GM21515 (cell line): ENCODE results near the gene PAPLN.

Experiments
- ATAC-seq: cut with Tn5 transposase; IDR thresholded peaks from one replicate; pipeline ENCODE4 v1.9.1; 2021; ENCODE audit not compliant: unreplicated experiment

PAPLN gene

DNA sequence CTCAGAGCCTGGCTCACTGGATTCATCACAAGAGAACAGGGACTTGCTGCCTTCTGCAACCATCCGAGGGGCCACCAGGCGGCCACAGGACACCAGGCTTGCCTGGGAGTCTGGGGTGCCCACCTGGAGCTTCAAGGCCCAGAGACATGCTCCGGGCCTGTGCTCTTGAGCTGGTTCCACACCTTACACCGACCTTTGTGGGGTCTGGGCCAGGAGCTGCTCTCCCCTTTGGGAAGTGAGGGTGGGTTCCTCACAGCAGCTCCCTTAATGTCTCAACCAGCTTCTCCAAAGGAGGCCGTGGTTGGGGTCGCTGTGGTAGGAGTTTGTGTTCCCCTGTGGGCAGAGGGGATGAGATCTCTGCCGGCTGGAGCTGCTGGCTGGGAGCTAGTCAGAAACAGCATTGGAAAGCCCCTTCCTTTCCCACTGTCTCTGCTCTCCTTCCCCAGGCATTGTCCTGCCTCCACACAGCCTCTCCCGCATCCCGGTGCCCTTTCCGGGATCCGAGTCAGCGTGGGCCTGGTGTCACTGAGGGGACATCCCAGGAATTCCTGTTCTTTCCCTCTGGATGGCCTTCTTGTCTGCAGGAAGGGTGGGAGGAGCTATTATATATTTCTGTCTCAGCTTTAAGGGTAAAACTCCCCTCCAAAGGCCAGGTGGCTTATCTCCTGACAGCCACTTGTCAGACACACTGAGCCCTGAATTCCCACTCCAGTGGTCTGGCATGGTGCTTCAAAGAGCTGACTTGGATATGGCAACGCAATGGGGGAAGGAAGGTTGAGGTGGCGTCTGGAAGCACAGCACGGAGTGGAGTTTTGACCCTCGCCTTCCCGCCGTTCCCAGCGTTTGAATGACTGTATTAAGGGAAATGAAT, 5.1 kb upstream of the PAPLN start:
- ATAC-seq, result no peak

DNA sequence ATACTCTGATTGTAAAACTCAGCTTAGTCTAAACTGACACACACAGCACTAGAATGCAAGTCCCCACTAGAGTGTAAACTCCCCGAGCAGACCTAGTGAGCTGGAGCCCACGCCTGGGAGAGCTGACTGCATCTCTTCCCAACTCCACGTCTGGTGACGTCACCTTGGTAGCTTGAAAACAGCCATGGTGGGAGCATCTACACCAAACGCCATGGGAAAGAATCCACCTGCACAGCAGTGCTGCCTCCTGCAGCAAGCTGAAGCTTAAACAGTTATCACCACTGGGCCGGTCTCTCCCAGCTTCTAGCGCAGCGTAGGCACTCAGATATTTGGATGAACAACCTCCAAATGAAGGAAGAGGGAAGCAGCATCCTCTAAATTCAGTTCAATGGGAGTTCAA, 4.3 kb upstream of the PAPLN start:
- no peak for ATAC-seq

DNA sequence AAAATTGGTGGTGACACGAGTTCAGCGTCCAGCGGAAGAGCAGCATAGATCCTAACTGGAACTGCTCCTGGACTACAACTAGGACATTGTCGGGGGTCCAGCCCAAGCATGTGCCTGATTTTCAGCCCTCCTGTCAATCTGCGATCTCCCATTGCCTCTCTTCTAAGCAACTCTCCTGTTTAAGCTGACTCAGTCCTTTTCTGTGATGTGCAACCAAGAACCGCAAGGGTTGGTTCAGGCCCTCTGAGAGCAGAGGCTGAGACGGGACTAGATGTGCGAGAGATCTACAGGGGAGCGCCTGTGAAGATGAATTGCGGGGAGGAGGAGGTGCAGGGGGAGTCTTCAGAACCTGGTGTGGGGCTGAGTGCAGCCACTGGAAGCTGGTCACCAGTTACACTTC, 3.7 kb upstream of the PAPLN start:
- ATAC-seq, result no peak

DNA sequence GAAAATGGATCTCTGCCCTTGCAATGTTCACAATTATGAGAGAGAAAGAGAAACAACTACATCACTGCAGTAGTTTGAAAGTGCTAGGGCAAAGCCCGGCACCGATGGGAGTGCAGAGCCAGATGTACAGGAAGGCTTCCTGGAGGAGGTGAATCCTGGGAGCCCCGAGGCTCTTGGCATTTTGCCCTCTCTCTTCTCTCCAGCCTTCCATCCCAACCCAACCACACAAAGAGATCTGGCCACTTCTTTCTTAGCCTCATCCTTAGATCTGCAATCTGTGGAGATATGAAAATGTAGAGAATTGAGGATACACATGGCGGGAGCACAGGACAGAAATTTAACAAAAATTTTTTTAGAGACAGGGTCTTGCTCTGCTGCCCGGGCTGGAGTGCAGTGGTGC, 3.3 kb upstream of the PAPLN start:
- ATAC-seq, result no peak

DNA sequence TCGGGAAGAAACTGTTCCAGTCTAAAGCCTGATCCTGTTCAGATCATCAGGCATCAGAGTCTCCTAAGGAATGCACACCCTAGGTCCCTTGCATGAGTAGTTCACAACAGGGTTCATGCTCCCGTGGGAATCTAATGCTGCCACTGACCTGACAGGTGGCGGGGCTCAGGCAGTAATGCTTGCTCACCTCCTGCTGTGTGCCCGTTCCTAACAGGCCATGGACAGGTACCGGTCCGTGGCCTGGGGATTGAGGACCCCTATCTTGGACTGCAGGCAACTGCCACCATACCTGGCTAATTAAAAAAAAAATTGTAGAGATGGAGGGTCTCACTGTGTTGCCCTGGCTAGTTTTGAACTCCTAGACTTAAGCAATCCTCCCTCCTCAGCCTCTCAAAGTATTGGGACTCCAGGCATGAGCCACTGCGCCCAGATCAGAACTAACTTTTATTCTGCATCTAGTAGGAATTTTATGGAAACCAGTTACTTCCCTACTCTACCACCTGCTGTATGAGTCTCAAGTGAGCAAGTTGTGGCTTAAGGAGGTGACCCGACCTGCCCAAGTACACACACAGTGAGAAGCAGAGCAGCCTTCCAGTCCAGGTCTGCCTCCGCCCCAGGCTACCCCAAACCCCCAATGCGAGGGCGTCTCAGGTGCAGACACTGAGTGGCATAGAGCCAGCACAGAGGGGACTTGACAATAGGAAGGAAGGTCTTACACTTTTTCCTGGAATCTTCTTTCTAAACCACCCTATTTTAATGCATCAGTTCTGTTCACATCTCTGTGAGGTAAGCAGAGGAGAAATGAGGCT, 2.5 kb upstream of the PAPLN start:
- no peak for ATAC-seq

DNA sequence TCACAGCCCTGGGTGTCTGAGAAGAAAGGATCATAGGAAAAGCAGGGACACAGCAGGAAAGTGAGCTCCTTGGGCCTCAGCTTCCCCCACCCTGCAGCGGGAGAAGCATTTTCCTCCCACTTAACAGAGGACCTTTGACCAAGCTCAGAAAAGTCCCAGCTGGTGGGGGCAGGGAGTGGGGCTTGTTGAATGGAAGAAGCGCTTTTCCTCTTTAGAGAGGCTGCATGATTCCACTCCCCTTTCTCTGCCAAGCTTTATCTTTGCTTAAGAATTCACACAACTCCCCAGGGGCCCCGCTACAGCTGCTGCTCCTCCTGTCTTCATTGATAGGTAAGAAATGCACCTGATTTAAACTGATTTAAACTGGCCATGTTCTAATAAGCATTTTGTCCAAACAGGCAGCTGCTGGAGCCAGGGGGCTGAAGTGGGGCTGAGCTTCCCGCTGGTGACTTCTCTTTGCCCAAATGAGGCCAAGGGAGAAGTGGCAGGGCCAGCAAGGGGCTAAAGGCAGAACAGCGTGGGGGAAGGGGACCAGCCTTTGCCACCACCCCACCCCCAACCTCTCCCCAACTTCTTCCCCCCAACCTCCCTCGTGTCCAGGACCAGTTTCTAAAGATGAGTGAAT, 1.7 kb upstream of the PAPLN start:
- ATAC-seq, result no peak

DNA sequence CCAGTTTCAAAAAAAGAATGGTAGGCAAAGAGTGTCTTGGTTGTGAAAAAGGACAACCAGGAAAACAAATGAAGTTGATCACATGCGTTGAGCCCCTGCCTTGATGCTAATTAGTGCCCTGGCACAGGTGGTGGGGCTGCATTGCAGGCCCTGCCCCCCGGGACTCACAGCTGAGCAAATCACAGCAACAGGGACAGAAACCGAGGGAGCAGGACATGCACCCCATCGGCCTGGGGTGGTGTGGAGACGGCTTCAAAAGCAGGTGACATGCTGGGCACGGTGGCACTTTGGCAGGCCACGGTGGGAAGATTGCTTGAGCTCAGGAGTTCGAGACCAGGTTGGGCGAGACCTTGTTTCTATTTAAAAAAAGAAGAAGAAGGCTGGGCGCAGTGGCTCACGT, 1.1 kb upstream of the PAPLN start:
- ATAC-seq, result no peak

DNA sequence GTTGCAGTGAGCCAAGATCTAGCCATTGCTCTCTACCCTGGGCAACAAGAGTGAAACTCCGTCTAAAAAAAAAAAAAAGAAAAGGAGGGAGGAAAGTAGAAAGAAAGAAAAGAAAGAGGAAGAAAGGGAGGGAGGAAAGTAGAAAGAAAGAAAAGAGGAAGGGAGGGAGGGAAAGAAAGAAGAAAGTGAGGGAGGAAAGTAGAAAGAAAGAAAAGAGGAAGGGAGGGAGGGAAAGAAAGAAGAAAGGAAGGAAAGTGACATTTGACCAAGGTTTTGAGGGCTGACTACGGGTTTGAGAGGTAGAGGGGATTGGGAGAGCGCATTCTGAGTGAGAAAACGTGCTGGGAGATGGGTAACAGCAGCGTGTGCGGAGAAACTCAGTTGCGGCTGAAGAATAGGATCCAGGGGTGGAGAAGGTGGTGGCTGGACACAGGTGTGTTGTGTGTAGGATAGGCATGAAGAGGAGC, 521 bp upstream of the PAPLN start:
- no peak for ATAC-seq

DNA sequence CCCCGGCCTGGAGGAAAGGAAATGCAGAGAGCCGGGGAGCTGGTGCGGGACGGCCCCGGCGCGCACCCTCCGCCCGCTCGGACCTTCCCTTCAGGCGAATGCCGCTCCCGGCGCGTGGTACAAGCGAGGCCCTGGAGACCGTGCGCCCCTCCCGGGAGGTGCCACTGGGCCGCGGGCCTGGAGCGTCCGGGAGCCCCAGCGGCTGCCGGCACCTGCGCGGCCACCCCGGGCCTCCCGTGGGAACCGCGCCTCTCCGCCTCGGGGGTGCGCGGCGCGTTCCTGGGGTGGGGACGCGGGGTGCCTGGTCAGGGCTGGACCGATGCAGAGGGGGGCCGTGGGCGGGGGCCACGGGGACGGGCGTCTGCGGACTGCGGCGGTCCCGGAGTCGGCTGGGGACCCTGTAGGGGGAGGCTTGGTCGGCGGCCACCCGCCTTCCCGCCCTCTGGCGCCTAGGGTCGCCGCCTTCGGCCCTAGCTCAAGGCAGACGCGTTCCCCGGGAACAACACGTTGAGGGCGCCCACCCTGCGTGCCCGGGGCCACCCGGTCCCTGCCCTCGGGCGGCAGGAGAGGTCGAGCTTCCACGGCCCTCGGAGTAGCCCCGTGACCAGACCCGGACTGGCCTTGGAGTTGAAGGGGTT, 599 bp downstream of the PAPLN start:
- no peak for ATAC-seq

DNA sequence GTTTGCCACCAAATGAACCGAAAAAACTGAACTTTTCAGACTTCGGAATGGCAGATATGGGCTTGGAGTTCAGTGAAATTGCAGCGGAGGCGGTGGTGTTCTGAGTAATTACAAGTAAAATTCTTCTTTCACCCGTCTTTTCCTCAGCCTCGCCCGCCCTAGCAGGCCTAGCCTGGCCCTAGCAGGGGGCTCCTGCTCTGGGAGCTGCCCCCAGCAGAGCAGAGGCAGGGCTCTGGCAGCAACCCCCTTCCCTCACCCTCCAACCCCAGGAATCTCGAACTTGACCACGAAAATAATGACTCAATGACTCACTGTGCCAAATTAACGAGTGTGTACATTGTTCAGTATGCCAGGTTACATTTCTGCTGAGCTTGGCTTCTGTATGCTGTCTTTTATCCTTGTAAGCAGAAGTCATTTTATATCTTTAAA, 1.1 kb downstream of the PAPLN start:
- no peak for ATAC-seq

DNA sequence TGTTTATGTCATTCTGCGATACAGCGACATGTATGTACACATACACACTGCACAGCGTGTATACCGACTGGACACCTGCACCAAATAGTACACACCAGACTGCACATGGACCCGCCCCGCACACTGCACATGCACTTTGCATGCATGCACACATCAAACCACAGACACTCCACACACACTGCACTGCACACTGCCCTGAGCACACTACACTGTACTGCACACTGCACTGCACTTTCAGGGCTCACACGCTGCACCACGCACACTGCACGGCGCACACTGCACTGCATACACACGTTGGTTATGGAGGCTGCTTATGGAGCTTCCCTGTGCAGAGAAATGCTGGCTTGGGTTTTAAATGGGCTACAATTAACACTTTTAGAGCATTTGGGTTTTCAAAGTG, 1.6 kb downstream of the PAPLN start:
- ATAC-seq, result no peak

DNA sequence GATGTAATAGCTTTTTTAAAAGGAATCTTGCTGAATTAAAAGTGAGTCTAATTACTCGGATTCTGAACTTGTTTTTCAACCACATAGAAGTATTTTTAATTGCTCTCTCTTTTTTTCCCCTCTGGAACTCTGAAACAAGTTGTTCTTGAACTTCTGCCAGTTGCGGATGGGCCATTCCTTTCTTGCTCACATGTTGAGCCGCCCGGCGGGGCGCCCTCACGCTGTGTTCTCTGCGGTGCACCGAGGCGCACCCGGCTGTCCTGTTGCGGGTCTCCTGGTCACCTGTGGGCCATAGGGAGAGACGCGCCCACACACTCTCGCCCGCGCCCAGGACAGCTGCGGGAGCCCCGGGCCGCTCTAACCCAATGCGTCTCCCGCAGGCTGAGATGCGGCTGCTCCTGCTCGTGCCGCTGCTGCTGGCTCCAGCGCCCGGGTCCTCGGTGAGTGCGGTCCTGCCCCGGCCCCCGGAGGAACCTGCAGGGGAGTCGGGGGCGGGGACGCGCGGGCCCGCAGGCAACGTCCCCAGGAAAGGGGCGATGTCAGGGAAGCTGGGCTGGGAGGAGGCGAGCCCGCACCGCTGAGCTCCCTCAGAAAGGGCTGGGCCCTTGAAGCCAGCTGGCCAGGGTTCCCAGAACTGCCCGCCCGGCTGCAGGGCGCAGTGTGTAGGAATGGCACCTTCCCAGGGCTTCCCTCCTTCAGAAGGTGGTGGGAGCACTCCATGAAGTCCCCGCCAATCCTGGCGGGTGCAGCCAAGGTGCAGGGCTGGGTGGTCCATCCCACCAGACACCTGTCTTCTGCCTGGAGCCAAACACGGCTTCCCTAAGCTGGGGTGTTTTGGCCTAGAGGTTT, 2.3 kb downstream of the PAPLN start:
- no peak for ATAC-seq

DNA sequence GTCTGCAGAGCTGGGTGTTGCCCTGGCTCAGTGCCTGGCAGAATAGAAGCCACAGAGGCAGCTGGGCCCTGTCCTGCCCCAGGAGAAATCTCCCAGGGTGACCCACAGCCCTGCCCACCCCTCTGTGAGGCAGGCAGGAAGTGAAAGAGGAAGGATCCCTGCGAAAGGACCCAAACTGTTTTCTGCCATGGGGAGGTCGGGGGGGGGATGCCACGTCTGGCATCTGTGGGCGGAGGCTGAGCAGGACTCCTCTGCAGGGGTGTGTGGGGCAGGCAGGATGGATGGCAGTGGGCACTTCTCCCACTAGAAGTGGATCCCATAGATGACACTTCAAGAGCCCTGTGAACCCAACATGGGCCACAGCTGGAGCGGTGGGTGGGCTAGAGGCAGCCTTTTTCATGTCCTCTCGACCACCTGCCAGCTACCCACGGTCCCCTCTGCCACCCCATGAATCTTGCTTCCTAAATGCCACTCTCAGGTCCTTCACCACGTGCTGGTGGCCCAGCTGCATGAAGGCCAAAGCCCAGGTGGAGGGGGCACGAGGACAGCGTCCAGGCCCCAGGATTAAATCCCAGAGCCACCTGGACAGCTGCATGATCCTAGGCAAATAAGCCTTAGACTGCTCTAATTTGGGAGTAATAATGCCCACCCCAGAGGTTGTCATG, 3.6 kb downstream of the PAPLN start:
- no peak for ATAC-seq

DNA sequence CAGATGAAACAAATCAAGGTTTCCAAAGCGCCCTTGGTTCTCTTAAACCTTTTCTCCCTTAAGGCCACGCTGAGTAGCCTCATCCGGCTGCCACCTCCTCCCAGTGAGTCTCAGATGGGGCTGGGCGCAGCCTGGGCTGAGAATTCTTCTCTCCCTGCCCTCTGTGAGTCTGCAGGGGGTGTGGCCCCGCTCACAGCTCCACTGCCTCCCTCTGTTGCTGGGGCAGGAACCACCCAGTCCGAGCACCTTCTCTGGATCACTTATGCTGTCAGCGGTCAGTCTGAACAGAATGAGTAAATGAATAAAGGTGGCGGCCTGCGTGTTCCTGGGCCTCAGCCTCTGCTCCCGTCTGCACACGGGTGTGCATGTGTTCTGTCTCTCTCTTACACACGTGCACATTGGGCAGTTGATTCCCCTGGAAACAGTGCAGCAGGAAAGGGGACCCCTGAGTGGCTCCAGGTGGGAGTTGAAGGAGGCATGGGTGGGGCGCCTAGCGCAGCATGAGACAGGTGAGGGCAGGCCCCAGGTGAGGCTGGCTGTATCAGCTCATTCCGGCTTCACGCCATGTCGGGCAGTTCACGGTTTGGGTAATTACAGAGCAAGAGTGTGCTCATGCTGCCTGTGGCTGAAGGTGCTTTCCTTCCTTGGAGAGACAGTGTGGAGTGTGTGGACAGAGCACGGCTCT, 4.3 kb downstream of the PAPLN start:
- ATAC-seq, result no peak

DNA sequence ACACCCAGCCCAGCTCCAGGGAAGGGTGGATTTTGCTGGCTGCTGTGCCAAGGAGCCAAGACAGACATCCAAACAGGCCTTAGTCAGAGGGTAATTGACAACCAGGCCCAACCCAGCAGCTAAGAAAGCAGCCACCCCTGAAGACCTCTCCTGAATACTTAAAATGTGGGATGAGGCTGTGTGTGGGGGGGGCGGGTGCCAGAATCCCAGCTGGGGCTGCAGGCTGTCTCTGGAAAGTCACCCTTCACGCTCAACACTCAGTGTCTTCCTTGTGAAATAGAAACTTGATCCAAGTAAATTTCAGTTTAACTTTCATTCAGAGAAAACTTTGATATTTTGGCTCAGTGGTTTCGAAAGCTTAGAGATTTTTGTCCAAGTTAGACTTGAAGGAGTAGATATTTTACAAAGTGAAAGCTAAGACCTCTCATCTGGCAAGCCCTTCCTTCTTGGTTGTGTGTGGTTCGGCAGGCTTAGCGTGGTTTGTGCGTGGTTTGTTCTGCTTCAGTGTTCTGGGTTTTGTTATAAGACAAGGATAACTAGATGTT, 5.1 kb downstream of the PAPLN start:
- no peak for ATAC-seq

DNA sequence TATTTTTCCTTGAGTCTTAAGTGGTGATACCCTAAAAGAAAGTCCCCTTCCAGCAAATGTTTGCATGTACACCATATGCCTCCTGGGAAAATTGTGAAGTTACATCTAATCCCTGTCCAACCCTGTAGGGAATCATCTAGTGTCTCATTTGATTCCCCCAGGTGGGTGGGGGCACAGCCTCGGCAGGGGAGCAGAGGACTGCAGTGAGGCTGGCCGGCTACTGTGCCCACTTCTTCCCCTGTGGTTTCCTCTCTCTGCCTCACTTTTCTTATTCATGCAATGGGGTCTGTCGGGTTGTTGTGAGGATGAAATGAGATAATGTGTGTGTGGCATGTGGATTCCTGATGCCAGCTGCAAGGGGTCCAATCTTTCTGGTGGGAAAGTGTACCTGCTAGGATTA, 6.0 kb downstream of the PAPLN start:
- no peak for ATAC-seq

DNA sequence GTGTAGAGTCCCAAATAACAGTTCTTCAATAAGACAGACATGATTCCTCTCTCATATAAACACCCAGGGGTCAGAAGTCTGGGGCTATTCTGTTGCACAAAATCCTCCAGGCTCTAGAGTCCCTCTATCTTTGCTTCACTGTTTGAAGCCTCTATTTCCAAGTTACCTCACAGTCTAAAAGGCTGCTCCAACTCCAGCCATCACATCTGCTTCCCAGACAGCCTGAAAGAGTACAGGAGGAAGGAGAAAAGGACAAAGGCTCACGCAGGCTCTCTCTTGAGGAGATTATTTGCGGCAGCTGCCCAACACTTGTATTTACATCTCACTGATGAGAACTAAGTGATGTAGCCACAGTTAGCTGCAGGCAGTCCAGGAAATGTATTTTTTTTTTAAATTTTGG, 6.4 kb downstream of the PAPLN start:
- ATAC-seq, result no peak

DNA sequence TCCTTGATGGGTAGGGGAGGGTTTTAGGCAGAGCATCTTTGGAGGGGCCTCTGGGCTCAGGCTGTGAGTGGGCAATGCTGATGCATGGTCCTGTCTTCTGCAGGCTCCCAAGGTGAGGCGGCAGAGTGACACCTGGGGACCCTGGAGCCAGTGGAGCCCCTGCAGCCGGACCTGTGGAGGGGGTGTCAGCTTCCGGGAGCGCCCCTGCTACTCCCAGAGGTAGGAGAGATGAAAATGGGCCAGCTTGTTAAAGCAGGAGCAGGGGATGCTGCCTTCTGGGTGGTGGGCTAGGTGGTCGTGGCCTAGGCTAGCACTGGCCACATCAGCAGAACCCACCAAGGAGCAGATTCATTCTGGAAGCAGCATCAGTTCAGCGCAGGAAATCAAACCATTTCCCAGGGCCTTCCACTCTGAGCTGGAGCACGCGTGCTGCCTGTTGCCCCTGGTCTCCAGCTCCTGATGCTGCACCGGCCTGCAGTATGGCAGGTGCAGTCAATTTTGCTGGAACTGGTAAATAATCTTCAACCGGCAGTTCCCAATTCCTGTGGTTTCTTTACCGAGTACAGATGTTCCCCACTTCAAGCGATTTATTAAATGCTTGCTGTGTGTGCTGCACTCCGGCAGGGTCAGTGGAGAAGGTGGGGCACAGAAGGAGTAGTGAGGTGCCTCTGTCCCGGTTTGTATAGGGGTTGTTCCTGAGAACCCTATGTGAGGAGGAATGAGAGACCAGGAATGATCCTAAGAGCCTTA, 7.4 kb downstream of the PAPLN start:
- ATAC-seq, result no peak
